ENCODE results near the gene NUP88.

NUP88 gene

GRCh38 chr17:5354310-5354709 is 65.2 kb downstream of the NUP88 start:
- no peak for DNase-seq

GRCh38 chr17:5352681-5353289 is 66.7 kb downstream of the NUP88 start:
- no peak for DNase-seq

- no peak for DNase-seq
Measured at GRCh38 chr17:5344914-5345313, 74.5 kb downstream of the NUP88 start.
